T-cell (primary cell): Measurements from ENCODE around the gene DUS2. TPM values are rescaled to one million over a fixed set of nuclear protein-coding genes. Genes with fewer than 3 reads are reported as not detected.
A peak's percentile ranks its signal among the peaks of the same experiment; 100 is the strongest.

Source experiments
- ATAC-seq, 4 experiments: fragments of 200-7000 bp in 3 of 4; fragments of 150-1000 bp in 1 of 4; cut with Tn5 transposase; replicated peaks in 1 of 4; 1 replicate in 3 of 4; 2 replicates in 1 of 4; pipeline ENCODE4 v1.10.0; 2021; ENCODE audit warnings: moderate library complexity in 3 of 4, mild to moderate bottlenecking in 2 of 4, moderate number of reproducible peaks in 1 of 4
- CTCF ChIA-PET, 2 donors: fragments of 300-600 bp; sonication (Branson Sonifier 250); formaldehyde crosslinking; loops; one replicate each; lab custom pipeline; 2022; ENCODE audit warnings: antibody characterized with exemption in 2 of 2; lab: Charles Lee
- POLR2A ChIA-PET, 2 donors: fragments of 300-600 bp; sonication (Branson Sonifier 250); formaldehyde crosslinking; loops; one replicate each; lab custom pipeline; 2022; ENCODE audit warnings: antibody characterized with exemption in 2 of 2; lab: Charles Lee
- DNase-seq, 35 experiments: peaks; one replicate each; pipeline versions ENCODE4 v3.0.0 to v3.0.0-alpha.2; 2013 to 2023
- H3K27ac ChIP-seq: one replicate; pipeline ENCODE4 v1.5.1; 2013; ENCODE audit warnings: low read length
- H3K27me3 ChIP-seq, 2 experiments: replicated peaks in 1 of 2; 1 replicate in 1 of 2; 2 replicates in 1 of 2; pipeline versions ENCODE4 v1.6.1 to v1.7.0; 2013; ENCODE audit warnings: low read length in 1 of 2, mixed read lengths in 1 of 2; ENCODE audit not compliant: control insufficient read depth in 2 of 2, insufficient read depth in 2 of 2; ENCODE audit errors: extremely low read depth in 1 of 2
- H3K36me3 ChIP-seq, 2 donors: 1 replicate in 1 of 2; 2 replicates in 1 of 2; pipeline versions ENCODE4 v1.6.1 to v1.7.0; 2013; ENCODE audit warnings: low read length in 1 of 2; ENCODE audit not compliant: control insufficient read depth in 2 of 2, insufficient read depth in 1 of 2; ENCODE audit errors: extremely low read depth in 1 of 2
- H3K4me1 ChIP-seq, 2 experiments: 1 replicate in 1 of 2; 2 replicates in 1 of 2; pipeline versions ENCODE4 v1.6.1 to v1.7.0; 2013; ENCODE audit warnings: low read length in 2 of 2, mixed read lengths in 1 of 2; ENCODE audit not compliant: insufficient read depth in 2 of 2, control insufficient read depth in 1 of 2; ENCODE audit errors: extremely low read depth in 1 of 2
- H3K4me3 ChIP-seq, 2 donors: 1 replicate in 1 of 2; 2 replicates in 1 of 2; pipeline versions ENCODE4 v1.5.1 to v1.7.0; 2013; ENCODE audit warnings: mild to moderate bottlenecking in 2 of 2, low read length in 1 of 2, moderate library complexity in 1 of 2; ENCODE audit not compliant: control insufficient read depth in 1 of 2; ENCODE audit errors: extremely low read depth in 1 of 2
- H3K9me3 ChIP-seq: 2 replicates; pipeline ENCODE4 v1.7.0; 2013
- H3K27ac Mint-ChIP-seq, 2 donors: one replicate each; pipeline ENCODE4 v1.8.0; 2020 to 2021; ENCODE audit warnings: mild to moderate bottlenecking in 2 of 2, mixed read lengths in 2 of 2
- H3K27me3 Mint-ChIP-seq, 2 donors: one replicate each; pipeline ENCODE4 v1.8.0; 2021 to 2022; ENCODE audit warnings: mixed read lengths in 2 of 2
- H3K36me3 Mint-ChIP-seq: one replicate; pipeline ENCODE4 v1.8.0; 2021; ENCODE audit warnings: mixed read lengths
- H3K4me1 Mint-ChIP-seq, 3 donors: one replicate each; pipeline ENCODE4 v1.8.0; 2020 to 2022; ENCODE audit warnings: mixed read lengths in 3 of 3, mild to moderate bottlenecking in 1 of 3
- H3K4me3 Mint-ChIP-seq, 3 donors: one replicate each; pipeline ENCODE4 v1.8.0; 2020 to 2022; ENCODE audit warnings: mild to moderate bottlenecking in 3 of 3, mixed read lengths in 3 of 3, moderate library complexity in 3 of 3
- H3K9me3 Mint-ChIP-seq, 3 donors: one replicate each; pipeline ENCODE4 v1.8.0; 2020 to 2022; ENCODE audit warnings: mixed read lengths in 3 of 3
- WGBS: methylation state at CpG from one replicate; pipeline ENCODE4 v1.1.5; 2013; ENCODE audit warnings: missing lambda C conversion rate; ENCODE audit not compliant: insufficient coverage; 5-methylcytosine and 5-hydroxymethylcytosine counted together
- total RNA-seq, 35 experiments: library from RNA in 6 of 35; stranded (reverse) in 6 of 35; fragments of 120-200 nt in 1 of 35; gene quantifications; one replicate each; pipeline versions ENCODE4 v1.2.1 to v1.2.4 and lab custom pipeline; 2013 to 2026

Gene DUS2
- total RNA-seq, 5 donors from 2014 or later (not counting 1 experiment from before 2014, with no cell fraction given), result 14.5 to 19.4 (median 15.8) TPM

DNA sequence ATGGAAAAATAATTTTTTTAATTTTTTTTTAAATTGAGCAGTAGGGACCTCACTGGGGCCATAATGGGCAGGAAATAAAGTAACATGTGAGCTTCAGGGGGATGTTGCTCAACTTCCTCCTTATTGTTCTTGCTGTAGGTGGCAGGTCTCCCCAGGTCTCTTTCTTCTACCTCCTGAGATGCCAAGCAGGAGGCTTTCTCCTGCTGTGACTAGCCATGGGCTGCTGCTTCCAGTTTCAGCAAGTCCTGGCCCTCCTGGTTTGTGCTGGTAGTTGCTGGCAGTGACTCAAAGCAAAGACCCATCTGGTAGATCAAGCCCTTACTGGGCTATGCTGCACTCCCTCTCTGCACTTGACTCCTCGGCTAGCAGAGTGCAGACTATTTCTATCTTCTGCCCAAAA lies 9.6 kb upstream of the DUS2 start:
- no peaks in the 10 kb centered on the region for H3K36me3 Mint-ChIP-seq
- peak in 3 of 4 experiments; percentile 44 to 79 (median 61) for ATAC-seq
- peak overlapping the region in 1 of 3 donors; percentile 33 for H3K4me3 Mint-ChIP-seq
- peaks cover 7 to 25% (median 16%) of the 10 kb centered on the region in 3 donors for H3K4me1 Mint-ChIP-seq
- H3K9me3 Mint-ChIP-seq, result no peaks in the 10 kb centered on the region
- H3K27me3 Mint-ChIP-seq, result no peaks in the 10 kb centered on the region
- ChIA-PET POLR2A (interaction anchor here in 1 of 2 donors (0.7 kb wide), 1 partner anchor 207 kb away, joined by 3 read pairs; the partner anchor contains the start of gene RANBP10), CTCF (no interaction called here)
- no peaks in the 10 kb centered on the region for H3K27me3 ChIP-seq
- peaks cover 2 to 15% of the 10 kb centered on the region in 2 experiments for H3K4me1 ChIP-seq
- H3K27ac ChIP-seq, result no peak overlapping the region
- no CpG with 5 or more reads among the region's 1 CpG for WGBS
- H3K9me3 ChIP-seq, result no peaks in the 10 kb centered on the region
- H3K4me3 ChIP-seq, result no peak overlapping the region
- H3K36me3 ChIP-seq, result no peaks in the 10 kb centered on the region
- peak in 1 of 35 experiments; percentile 11 for DNase-seq
- H3K27ac Mint-ChIP-seq, result peak overlapping the region; percentile 16 to 87

DNA sequence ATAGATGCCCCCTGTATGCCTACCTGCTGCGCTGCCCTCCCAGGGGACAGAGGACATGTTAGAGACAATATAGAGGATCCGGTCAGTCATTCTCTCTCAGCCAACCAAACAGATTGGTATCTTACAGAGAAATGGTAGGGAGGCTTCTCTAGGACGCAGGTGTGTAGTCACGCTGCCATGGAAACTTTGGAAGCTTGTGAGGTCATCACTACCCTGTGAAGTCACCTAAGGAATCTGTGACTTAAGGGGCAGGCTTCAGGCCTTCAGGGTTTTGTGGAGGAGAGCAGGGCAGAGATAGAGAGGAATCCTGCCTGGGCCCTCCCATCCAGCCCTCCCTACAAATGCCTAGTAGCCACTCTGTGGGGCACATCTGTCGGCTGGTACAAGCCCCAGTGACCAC lies 7.4 kb upstream of the DUS2 start, which contains the start of gene DPEP2NB:
TSS of gene DPEP2NB (minus strand) at position 231 of the 400 bp plus-strand sequence. CDS start at position 90, 141 bp downstream.
- DNase-seq (no peak), ATAC-seq (no peak)
- Mint-ChIP-seq H3K4me1 (peaks cover 7 to 10% (median 8%) of the 10 kb centered on the region in 3 donors), H3K27me3 (no peaks in the 10 kb centered on the region), H3K4me3 (no peak within 1 kb of the TSS), H3K9me3 (no peaks in the 10 kb centered on the region), H3K36me3 (no peaks in the 10 kb centered on the region), H3K27ac (peak within 1 kb of the TSS in 1 of 2 donors; percentile 18)
- ChIA-PET POLR2A (interaction anchor here in 1 of 2 donors (0.6 kb wide), 1 partner anchor 14 kb away, joined by 4 read pairs; no protein-coding TSS in a partner anchor), CTCF (no interaction called here)
- WGBS, result no CpG with 5 or more reads among the region's 5 CpGs
- Histone ChIP-seq H3K27me3 (no peaks in the 10 kb centered on the region), H3K36me3 (peaks cover 0 to 3% of the 10 kb centered on the region in 2 donors), H3K9me3 (no peaks in the 10 kb centered on the region), H3K27ac (no peak within 1 kb of the TSS), H3K4me1 (peaks cover 2 to 11% of the 10 kb centered on the region in 2 experiments), H3K4me3 (no peak within 1 kb of the TSS)

DNA sequence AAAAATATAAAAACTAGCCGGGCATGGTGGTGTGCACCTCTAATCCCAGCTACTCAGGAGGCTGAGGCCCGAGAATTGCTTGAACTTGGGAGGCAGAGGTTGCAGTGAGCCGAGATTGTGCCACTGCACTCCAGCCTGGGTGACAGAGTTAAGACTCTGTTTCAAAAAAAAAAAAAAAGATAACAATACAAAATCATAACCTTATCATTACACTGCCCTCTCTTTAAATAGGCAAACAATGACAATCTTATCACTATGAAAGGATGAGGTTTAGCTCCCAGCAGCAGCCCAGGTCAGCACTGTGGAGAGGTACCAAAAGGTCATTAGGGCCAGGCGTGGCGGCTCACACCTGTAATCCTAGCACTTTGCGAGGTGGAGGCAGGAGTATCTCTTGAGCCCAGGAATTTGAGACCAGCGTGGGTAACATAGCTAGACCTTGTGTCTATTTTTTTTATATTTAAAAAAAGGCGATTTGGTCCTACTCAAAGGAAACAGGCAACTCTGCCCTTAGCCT lies 3.9 kb upstream of the DUS2 start:
- H3K27me3 ChIP-seq, result no peaks in the 10 kb centered on the region
- H3K4me1 Mint-ChIP-seq, result peaks cover 23 to 30% (median 28%) of the 10 kb centered on the region in 3 donors
- H3K27ac ChIP-seq, result no peak overlapping the region
- no peak overlapping the region for H3K4me3 Mint-ChIP-seq
- DNase-seq, result no peak
- no peaks in the 10 kb centered on the region for H3K27me3 Mint-ChIP-seq
- H3K4me3 ChIP-seq, result no peak overlapping the region
- no peaks in the 10 kb centered on the region for H3K9me3 Mint-ChIP-seq
- ChIA-PET CTCF (interaction anchor here (0.5 to 0.6 kb wide), 2 partner anchors 24 to 25 kb away, joined by 3 read pairs; no protein-coding TSS in a partner anchor), POLR2A (no interaction called here)
- H3K36me3 Mint-ChIP-seq, result peaks cover 10% of the 10 kb centered on the region
- peaks cover 0 to 16% of the 10 kb centered on the region in 2 donors for H3K36me3 ChIP-seq
- no peak for ATAC-seq
- WGBS, result 100% methylated on average over 1 of the region's 8 CpGs
- H3K4me1 ChIP-seq, result peaks cover 11 to 27% of the 10 kb centered on the region in 2 experiments
- H3K27ac Mint-ChIP-seq, result no peak overlapping the region
- H3K9me3 ChIP-seq, result no peaks in the 10 kb centered on the region

DNA sequence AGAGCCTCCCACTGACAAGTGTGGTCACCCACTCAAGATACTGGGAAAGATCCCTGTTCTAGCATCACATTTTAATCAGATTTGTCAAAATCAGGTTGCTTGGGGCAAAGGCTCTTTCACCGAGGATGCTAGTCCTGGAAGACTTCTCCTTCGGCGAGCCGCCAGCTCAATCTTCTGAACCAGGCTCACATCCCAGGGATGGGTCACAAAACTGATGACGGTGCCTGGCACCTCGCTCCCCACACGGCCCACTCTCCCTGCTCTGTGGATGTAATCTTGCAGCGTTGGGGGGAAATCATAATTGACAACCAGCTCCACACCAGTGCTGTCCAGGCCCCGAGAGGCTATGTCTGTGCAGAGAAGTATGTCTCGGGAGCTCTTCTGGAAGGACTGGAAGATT lies 1.6 kb upstream of the DUS2 start:
- peak overlapping the region; percentile 83 to 99 (median 93) for H3K4me3 Mint-ChIP-seq
- no peaks in the 10 kb centered on the region for H3K9me3 Mint-ChIP-seq
- H3K27me3 Mint-ChIP-seq, result no peaks in the 10 kb centered on the region
- H3K9me3 ChIP-seq, result no peaks in the 10 kb centered on the region
- peak overlapping the region in 1 of 2 donors; percentile 97 for H3K4me3 ChIP-seq
- WGBS, result 97% methylated on average over 8 of the region's 10 CpGs
- peaks cover 0 to 27% of the 10 kb centered on the region in 2 donors for H3K36me3 ChIP-seq
- no peak for ATAC-seq
- peaks cover 11 to 30% of the 10 kb centered on the region in 2 experiments for H3K4me1 ChIP-seq
- DNase-seq, result no peak
- no peaks in the 10 kb centered on the region for H3K27me3 ChIP-seq
- peaks cover 23 to 37% (median 34%) of the 10 kb centered on the region in 3 donors for H3K4me1 Mint-ChIP-seq
- peak overlapping the region in 1 of 2 donors; percentile 98 for H3K27ac Mint-ChIP-seq
- ChIA-PET CTCF (interaction anchor here in 1 of 2 donors (1.0 to 1.4 kb wide), 2 partner anchors 27 to 63 kb away, joined by 3 read pairs; partner anchors contain the start of gene NFATC3), POLR2A (no interaction called here)
- H3K36me3 Mint-ChIP-seq, result peaks cover 13% of the 10 kb centered on the region
- no peak overlapping the region for H3K27ac ChIP-seq

GRCh38 chr16:68022278-68022727 lies 781 bp upstream of the DUS2 start:
- DNase-seq, result peak in 1 of 35 experiments; percentile 22

DNA sequence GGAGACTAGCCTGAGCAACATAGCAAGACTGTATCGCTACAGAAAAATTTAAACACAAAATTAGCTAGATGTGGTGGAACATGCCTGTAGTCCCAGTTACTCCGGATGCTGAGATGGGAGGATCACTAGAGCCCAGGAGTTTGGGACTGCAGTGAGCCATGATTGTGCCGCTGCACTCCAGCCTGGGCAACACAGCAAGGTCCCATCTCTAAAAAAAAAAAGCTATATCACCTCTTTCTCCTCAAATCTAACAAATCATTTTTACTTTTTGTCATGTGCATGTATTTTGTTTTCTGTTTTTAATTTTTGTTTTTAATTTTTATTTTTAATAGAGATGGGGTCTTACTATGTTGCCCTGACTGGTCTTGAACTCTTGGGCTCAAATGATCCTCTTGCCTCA lies 5.9 kb downstream of the DUS2 start:
- Mint-ChIP-seq H3K36me3 (peaks cover 20% of the 10 kb centered on the region), H3K27ac (no peak overlapping the region), H3K4me3 (no peak overlapping the region), H3K9me3 (no peaks in the 10 kb centered on the region), H3K27me3 (no peaks in the 10 kb centered on the region), H3K4me1 (peaks cover 8 to 17% (median 11%) of the 10 kb centered on the region in 3 donors)
- no CpG with 5 or more reads among the region's 3 CpGs for WGBS
- CTCF ChIA-PET, result interaction anchor here (0.8 to 1.3 kb wide), 2 partner anchors 35 to 58 kb away, joined by 3 read pairs; no protein-coding TSS in a partner anchor
- Histone ChIP-seq H3K36me3 (peaks cover 0 to 18% of the 10 kb centered on the region in 2 donors), H3K4me1 (peaks cover 0 to 19% of the 10 kb centered on the region in 2 experiments), H3K27ac (no peak overlapping the region), H3K9me3 (no peaks in the 10 kb centered on the region), H3K27me3 (no peaks in the 10 kb centered on the region), H3K4me3 (no peak overlapping the region)
- no peak for DNase-seq
- POLR2A ChIA-PET, result interaction anchor here (0.6 kb wide), 2 partner anchors 198 to 1606 kb away, joined by 3 to 17 read pairs; no protein-coding TSS in a partner anchor
- ATAC-seq, result no peak

More at GRCh38 chr16:68022278-68022727, 781 bp upstream of the DUS2 start:
- H3K27ac ChIP-seq, result peak overlapping the region; percentile 64
- WGBS, result 14% methylated on average over 19 of the region's 19 CpGs
- H3K4me1 Mint-ChIP-seq, result peaks cover 23 to 37% (median 34%) of the 10 kb centered on the region in 3 donors
- H3K27me3 ChIP-seq, result no peaks in the 10 kb centered on the region
- no peaks in the 10 kb centered on the region for H3K9me3 ChIP-seq
- no peaks in the 10 kb centered on the region for H3K27me3 Mint-ChIP-seq
- H3K27ac Mint-ChIP-seq, result peak overlapping the region; percentile 98 to 99
- CTCF ChIA-PET, result interaction anchor here (0.6 to 1.5 kb wide), 6 partner anchors 11 to 62 kb away, joined by 3 to 7 read pairs (median 3); partner anchors contain the start of genes DPEP2 (in 1 of the 2) and NFATC3 (in 1 of the 2)
- H3K4me3 Mint-ChIP-seq, result peak overlapping the region; percentile 83 to 99 (median 93)
- peaks cover 11 to 30% of the 10 kb centered on the region in 2 experiments for H3K4me1 ChIP-seq
- POLR2A ChIA-PET, result interaction anchor here in 1 of 2 donors (0.9 kb wide), 1 partner anchor 23 kb away, joined by 3 read pairs; the partner anchor contains the start of gene DPEP2
- H3K4me3 ChIP-seq, result peak overlapping the region; percentile 85 to 97
- ATAC-seq, result peak in 1 of 4 experiments; percentile 3
- H3K9me3 Mint-ChIP-seq, result no peaks in the 10 kb centered on the region
- H3K36me3 Mint-ChIP-seq, result peaks cover 13% of the 10 kb centered on the region
- peaks cover 0 to 27% of the 10 kb centered on the region in 2 donors for H3K36me3 ChIP-seq
